ENCODE data around the gene COL6A2.

DNA sequence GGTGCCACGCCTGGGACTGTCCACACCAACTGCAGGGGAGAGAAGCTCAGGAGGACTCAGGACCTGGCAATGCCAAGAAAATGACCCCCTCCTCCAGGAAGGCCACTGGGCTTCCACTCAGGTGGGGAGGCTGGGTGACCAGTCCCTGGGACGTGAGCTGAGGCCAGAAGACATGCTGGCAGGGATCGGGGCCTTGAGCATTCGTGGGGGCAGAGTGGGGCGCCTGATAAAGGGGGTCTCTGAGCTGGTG lies 15.3 kb upstream of the COL6A2 start:
- TF ChIP-seq, protein P1, sequence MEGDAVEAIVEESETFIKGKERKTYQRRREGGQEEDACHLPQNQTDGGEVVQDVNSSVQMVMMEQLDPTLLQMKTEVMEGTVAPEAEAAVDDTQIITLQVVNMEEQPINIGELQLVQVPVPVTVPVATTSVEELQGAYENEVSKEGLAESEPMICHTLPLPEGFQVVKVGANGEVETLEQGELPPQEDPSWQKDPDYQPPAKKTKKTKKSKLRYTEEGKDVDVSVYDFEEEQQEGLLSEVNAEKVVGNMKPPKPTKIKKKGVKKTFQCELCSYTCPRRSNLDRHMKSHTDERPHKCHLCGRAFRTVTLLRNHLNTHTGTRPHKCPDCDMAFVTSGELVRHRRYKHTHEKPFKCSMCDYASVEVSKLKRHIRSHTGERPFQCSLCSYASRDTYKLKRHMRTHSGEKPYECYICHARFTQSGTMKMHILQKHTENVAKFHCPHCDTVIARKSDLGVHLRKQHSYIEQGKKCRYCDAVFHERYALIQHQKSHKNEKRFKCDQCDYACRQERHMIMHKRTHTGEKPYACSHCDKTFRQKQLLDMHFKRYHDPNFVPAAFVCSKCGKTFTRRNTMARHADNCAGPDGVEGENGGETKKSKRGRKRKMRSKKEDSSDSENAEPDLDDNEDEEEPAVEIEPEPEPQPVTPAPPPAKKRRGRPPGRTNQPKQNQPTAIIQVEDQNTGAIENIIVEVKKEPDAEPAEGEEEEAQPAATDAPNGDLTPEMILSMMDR (IDR thresholded peaks at IDR 0.05): no peak
- TF ChIP-seq EZH2 (IDR thresholded peaks at IDR 0.05; ENCODE audit: borderline replicate concordance, insufficient read depth, low read depth, low read length, poor library complexity, severe bottlenecking): no peak

Data from B cell (primary cell).